Left hindlimb (tissue), 1 donor: ENCODE results near the gene NCOA5.
"Not testable (repeated sequence)": the region's sequence is repeated elsewhere in the genome, so short reads cannot be mapped to it uniquely, and the experiment has no call there.

ENCODE experiments used
- DNase-seq: peaks from one replicate; pipeline ENCODE4 v3.0.0-alpha.2; 2018

Gene NCOA5

GRCh38 chr20:46120136-46120535 is 30.4 kb upstream of the NCOA5 start:
- no peak for DNase-seq

DNA sequence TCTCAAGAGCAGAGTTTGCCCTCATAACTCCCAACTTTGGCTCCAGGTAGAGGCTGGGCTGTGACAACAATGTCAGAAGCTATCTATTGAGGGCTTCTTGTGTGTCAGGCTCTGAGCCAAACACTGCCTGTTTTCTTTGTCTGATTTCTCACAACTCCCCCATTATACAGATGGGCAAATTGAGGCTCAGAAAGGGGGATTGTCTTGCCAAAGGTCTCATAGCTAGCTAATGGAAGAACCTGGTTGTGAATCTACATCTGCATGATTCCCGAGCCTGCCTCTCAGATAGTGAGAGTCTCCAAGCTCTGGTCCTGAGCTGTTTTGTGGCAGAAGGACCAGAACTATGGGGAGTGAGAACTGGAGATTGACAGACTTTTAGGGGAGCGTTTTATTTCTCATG is 29.8 kb upstream of the NCOA5 start:
- DNase-seq, result no peak

DNA sequence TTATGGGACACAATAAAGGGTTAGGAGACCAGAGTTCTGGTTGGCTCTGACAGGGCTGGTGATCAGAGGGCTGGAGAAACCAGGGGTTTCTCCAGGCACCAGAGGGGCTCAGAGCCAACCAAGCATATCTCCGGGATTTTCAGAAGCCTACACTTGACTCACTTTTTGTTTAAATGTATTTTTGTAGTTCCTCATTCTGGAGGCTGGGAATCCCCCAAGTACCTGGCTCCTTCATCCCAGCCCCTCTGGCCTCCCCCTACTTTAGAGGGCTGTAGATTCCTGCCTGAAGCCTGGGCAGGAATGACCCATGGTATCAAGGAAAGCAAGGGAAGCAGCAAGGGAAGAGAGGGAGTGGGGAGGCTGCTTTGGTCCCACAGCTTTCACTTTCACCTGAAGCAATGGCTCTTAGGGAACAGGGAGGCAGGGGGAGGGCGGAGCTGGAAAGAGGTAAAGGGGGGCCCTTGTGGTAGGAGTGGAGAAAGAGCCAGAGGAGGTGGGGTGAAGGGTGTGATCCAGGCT is 29.3 kb upstream of the NCOA5 start:
- no peak for DNase-seq

DNA sequence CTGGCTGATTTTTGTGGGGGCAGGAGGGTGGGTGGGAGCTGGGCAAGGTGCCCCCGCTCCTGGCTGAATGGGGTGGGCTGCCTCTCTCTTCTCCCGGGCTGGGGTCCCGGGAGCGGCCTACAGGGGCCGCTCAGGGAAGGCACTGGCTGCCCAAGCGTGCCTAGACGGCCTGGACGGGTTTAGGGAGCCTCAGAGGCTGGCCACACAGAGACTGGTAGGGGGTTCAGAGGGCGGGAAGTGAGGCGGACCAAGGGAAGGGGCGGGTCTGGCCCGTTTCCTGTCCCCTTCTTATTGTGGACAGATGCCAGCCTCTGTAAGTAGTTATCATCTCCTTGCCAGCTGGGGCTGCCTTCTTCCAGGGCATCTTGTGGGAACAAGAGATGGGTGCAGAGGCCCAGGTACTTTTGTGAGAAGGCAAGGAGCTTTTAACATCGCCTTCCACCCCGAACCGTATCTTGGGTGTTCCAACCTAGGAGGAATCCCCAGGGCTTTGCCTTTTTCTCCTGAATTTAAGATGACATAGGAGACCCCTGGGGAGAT is 28.8 kb upstream of the NCOA5 start:
- DNase-seq, result no peak

GRCh38 chr20:46117704-46118467 is 28.1 kb upstream of the NCOA5 start, which contains the start of gene CD40:
CD40 (plus strand) TSS chr20:46118314; CDS start chr20:46118344, 30 bp downstream.
- DNase-seq, result peak; percentile 56

DNA sequence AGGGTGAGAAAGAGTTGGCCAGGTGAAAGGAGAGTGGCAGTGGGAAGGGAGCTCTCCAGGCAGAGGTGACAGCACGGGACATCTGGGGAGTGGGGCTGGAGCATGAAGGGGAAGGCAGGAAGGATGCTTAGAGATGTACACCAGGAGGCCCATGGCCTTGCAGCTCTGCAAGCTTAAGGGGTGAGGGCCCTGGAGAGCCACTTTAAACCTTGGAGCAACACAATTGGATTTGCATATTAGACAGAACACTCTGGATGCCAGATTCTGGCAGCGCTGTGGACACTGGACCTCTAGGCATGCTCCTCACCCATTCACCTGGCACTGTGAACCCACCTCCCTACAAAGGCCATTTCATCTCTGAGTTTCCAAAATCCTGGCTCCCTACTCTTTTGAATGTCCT is 24.7 kb upstream of the NCOA5 start:
- no peak for DNase-seq

DNA sequence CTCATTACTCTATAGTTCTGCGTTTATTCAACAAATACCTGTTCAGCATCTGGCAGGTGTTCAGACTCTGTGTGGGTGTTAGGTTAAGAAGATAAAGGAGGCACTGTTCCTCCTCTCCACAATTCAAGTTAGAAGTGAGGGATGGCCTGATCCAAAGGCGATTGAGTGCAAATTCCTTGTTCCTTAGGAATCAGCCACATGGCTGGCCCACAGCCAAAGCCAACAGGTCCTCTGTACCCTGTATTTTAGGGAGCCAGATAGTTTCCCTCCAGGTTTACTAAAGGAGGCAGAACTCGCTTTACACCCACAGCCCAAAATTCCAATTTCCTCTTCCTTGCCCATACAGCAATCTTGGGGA is 23.3 kb upstream of the NCOA5 start:
- DNase-seq, result no peak

DNA sequence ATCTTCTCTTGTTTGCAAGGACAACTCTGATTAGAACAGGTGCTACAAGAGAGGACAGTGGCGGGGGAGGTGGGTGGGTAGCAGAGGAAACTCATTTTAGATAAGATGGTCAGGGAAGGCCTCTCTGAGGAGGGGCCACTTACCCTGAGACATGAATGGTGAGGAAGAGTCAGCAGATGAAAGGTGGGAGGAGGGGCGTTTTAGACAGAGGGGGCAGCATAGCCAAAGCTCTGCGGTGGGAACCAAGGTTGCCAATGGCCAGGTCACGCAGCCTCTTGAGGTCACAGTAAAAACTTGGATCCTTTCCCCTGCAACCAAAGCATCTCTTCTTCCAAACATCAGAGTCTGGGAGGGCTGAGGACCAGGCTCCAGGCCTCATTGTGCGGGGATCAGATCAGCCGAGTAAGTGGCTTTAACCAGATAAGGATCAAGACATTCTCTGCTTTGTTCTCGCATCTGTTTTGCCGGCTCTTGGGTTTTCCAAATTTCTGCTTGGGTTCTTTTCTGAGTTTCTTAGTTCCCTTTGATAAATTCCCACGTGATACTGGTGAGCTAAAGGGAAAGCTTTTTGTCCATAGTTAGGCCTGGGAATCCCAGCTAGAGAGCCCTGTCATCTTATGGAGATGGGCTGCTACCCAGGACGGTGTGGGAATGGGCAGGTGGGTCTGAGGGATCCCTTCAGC is 22.8 kb upstream of the NCOA5 start:
- no peak for DNase-seq

GRCh38 chr20:46111836-46112212 is 22.1 kb upstream of the NCOA5 start:
- DNase-seq, result no peak

DNA sequence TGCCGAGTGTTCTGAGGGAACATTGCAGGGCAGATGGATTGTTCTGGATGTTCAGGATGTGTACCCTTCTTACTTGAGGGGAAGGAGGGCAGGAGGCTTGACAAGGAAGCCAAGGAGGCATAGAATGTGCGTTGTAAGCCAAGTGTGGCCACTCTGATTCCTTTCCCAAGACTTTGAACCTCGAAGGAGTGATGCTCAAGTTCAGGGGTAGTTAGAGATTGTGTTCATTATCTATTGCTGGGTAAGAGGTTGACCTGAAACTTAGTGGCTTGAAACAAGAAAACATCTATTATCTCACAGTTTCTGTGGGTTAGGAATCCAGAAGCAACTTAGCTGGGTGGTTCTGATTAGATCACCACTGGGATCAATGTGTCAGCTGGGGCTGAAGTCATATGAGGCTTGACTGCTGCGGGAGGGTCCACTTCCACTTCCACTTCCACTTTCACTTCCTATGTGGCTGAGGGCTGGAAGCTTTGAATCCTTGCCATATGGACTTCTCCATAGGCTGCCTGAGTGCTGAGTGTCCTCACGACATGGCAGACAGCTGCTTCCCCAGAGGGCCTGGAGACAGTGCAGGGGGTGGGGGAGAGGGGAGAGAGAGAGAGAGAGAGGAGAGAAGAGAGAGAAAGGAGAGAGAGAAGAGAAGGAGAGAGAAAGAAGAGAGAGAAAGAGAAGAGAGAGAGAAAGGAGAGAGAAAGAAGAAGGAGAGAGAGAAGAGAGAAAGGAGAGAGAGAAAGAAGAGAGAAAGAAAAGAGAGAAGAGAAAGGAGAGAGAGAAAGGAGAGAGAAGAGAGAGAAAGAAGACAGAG is 21.5 kb upstream of the NCOA5 start:
- no peak for DNase-seq

DNA sequence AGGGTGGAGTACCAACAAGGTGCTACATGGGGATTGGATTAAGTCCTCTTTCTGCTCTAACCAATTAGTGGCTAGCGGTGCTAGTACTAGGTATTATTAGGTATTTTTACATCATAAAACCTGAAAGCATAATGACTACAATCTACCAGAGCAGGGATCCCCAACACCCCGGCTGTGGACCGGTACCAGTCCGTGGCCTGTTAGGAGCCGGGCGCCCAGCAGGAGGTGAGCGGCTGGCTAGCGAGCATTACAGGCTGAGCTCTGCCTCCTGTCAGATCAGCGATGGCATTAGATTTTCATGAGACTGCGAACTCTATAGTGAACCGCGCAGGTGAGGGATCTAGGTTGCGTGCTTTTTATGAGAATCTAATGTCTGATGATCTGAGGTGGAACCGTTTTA is 19.2 kb upstream of the NCOA5 start:
- DNase-seq, result no peak

DNA sequence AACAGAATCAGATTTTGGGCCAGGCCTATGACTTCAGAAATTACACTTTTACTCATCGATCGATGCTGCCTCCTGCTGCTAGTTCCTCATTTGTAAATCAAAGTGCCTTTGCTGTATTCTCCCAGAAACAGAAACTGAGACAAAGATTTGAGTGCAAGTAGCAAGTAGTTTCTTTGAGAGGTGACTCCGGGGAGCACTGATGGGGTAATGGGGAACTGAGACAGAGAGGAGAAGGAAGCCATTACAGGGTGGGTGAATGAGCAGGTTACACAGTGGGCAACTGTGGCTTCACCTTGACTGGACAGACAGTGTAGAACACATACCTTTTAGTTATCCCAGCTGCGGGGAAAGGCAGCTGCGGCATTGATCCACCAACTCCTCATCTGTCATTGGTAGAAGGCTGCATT is 18.7 kb upstream of the NCOA5 start:
- DNase-seq, result no peak

DNA sequence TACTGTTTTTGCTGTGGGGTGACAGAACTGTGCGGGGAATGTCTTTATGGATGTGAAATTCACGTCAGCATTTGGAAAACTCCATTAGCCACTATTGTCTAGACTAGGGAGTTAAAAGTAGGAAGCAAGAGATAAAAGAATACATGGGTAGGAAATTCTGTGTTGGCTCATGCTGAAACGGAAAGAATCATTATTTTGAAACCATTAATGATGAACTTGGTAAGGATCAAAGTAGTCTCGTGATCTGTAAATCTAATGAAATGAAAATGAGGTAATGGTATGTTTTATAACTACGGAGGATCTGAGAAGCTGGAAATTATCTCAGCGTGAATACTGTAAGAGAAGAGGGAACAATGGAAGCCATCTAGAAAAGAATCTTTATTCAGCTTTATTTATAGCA is 17.3 kb upstream of the NCOA5 start:
- no peak for DNase-seq

GRCh38 chr20:46104262-46104661 is 14.5 kb upstream of the NCOA5 start:
- no peak for DNase-seq

DNA sequence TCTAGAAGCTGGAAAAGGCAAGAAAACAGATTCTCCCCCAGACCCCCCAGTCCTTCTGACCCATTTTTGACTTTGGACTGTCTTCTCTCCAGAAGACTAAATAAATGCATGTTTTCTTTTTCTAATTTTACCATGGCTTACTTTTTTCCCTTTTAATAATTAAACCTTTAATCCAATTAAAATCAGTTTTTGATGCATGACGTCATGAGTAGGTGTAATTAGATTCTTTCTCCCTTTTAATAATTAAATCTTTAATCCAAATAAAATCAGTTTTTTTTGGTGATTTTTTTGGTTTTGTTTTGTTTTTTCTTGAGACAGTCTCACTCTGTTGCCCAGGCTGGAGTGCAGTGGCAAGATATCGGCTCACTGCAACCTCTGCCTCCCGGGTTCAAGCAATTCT is 13.2 kb upstream of the NCOA5 start:
- DNase-seq, result no peak

GRCh38 chr20:46101957-46102356 is 12.2 kb upstream of the NCOA5 start:
- DNase-seq, result no peak

- DNase-seq, result no peak
Measured at GRCh38 chr20:46100988-46101387, 11.2 kb upstream of the NCOA5 start.

DNA sequence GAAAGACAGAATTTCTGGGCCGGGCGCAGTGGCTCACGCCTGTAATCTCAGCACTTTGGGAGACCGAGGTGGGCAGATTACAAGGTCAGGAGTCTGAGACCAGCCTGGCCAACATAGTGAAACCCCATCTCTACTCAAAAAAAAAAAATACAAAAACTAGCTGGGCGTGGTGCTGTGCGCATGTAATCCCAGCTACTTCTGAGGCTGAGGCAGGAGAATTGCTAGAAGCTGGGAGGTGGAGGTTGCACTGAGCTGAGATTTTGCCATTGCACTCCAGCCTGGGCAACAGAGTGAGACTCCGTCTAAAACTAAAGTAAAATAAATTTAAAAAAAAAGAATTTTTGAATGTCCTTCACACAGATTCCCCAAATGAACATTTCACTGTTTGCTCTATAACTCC is 10.7 kb upstream of the NCOA5 start:
- not testable (repeated sequence) for DNase-seq

DNA sequence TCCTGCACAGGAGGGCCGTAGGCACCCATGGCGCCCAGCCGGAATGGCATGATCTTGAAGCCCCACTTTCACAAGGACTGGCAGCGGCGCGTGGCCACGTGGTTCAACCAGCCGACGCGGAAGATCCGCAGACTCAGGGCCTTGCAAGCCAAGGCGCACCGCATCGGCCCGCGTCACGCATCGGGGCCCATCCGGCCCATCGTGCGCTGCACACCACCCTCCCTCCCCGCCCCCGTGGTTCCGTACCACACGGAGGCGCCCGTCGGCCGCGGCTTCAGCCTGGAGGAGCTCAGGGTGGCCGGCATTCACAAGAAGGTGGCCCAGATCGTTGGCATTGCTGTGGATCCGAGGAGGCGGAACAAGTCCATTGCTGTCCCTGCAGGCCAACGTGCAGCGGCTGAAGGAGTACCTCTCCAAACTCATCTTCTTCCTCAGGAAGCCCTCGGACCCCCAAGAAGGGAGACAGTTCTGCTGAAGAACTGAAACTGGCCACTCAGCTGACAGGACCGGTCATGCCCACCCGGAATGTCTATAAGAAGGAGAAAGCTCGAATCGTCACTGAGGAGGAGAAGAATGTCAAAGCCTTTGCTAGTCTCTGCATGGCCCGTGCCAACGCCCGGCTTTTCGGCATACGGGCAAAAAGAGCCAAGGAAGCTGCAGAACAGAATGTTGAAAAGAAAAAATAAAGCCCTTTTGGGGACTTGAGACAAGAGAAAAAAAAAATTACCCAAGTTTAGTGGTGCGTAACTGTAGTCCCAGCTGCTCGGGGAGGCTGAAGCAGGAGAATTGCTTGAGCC is 9.9 kb upstream of the NCOA5 start:
- DNase-seq, result no peak

DNA sequence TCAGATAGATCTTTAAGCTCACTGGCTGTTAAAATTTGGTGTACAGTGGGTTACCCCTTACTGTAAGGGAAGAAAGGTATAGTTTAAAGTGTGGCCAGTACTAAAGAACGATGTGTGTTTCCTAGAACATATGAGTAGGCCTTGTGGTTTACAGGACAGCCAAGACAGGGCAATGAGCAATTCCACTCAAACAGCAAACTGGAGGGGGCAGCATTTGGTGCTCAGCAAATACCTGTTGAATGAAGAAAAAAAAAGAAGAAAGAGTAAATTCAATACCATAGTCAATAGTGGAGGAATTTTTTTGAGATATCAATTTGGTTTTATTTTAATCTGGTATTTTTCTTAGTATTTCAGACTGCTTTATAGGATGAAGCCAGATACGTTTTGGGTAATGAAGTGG is 3.8 kb upstream of the NCOA5 start:
- DNase-seq, result no peak

DNA sequence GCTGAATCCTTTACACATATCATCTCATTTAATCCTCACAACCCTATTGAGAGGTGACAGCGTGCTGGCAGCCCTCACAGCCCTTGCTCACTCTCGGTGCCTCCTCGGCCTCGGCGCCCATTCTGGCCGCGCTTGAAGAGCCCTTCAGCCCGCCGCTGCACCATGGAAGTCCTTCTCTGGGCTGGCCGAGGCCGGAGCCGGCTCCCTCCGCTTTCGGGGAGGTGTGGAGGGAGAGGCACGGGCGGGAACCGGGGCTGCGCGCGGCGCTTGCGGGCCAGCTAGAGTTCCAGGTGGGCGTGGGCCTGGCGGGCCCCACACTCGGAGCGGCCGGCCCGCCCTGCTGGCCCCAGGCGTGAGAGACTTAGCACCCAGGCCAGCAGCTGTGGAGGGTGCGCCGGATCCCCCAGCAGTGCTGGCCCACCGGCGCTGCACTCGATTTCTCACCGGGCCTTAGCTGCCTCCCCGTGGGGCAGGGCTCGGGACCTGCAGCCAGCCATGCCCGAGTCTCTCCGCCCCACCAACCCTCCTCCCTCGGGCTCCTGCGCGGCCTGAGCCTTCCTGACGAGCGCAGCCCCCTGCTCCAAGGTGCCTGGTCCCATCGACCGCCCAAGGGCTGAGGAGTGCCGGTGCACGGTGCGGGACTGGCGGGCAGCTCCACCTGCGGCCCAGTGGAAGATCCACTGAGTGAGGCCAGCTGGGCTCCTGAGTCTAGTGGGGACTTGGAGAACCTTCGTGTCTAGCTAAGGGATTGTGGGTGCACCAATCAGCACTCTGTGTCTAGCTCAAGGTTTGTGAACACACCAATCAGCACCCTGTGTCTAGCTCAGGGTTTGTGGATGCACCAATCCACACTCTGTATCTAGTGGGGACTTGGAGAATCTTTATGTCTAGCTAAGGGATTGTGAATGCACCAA is 2.1 kb upstream of the NCOA5 start:
- not testable (repeated sequence) for DNase-seq

DNA sequence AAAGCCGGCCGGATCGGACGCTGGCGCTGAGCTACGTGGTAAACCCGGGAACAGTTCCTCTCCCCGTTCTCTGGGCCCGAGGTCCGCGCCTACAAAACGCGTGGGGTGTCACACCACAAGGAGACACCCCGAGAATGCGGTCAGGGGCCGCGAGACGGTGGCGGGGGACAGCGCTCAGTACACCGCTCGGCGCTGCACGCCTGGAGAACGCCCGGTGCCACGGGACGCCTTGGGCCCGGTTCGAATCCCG is 670 bp downstream of the NCOA5 start:
- no peak for DNase-seq
